ENCODE results near the gene CYP4F8.
"Not testable (repeated sequence)": the region's sequence is repeated elsewhere in the genome, so short reads cannot be mapped to it uniquely, and the experiment has no call there.

Gene CYP4F8, protein sequence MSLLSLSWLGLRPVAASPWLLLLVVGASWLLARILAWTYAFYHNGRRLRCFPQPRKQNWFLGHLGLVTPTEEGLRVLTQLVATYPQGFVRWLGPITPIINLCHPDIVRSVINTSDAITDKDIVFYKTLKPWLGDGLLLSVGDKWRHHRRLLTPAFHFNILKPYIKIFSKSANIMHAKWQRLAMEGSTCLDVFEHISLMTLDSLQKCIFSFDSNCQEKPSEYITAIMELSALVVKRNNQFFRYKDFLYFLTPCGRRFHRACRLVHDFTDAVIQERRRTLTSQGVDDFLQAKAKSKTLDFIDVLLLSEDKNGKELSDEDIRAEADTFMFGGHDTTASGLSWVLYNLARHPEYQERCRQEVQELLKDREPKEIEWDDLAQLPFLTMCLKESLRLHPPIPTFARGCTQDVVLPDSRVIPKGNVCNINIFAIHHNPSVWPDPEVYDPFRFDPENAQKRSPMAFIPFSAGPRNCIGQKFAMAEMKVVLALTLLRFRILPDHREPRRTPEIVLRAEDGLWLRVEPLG

GRCh38 chr19:15614507-15615379, at the start of gene CYP4F8:
TSS of gene CYP4F8 (plus strand) at chr19:15615218. CDS start at chr19:15615617, 399 bp downstream.
- Mint-ChIP-seq H3K27me3 (peaks cover 53% of the 10 kb centered on the region), H3K4me1 (no peaks in the 10 kb centered on the region), H3K36me3 (no peaks in the 10 kb centered on the region), H3K9me3 (peaks cover 4% of the 10 kb centered on the region), H3K27ac (no peak within 1 kb of the TSS), H3K4me3 (no peak within 1 kb of the TSS)
- ATAC-seq = no peak

GRCh38 chr19:15570420-15570819, 44.6 kb upstream of the CYP4F8 start:
- no peaks in the 10 kb centered on the region for H3K9me3 Mint-ChIP-seq
- ATAC-seq = no peak
- no peak overlapping the region for H3K4me3 Mint-ChIP-seq
- H3K27me3 Mint-ChIP-seq = peaks cover 57% of the 10 kb centered on the region
- no peaks in the 10 kb centered on the region for H3K36me3 Mint-ChIP-seq
- no peaks in the 10 kb centered on the region for H3K4me1 Mint-ChIP-seq
- H3K27ac Mint-ChIP-seq = no peak overlapping the region

DNA sequence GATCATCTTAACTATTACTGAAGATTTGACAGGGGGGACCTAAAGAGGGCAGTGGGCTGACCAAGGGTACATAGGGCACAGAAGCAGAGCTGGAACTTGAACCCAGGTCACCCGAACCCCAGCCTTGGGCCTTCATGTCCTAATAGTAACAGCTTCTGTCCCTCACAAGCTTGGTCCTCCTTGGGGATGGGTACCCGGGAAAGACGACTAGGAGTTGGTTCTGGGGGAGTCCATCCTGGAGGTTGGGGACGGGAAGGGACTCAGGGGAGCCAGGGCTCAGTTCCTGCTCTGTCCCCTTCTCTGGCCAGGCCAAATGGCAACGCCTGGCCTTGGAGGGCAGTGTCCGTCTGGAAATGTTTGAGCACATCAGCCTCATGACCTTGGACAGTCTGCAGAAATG, 39.6 kb upstream of the CYP4F8 start:
- no peak overlapping the region for H3K27ac Mint-ChIP-seq
- no peak overlapping the region for H3K4me3 Mint-ChIP-seq
- H3K36me3 Mint-ChIP-seq = no peaks in the 10 kb centered on the region
- peaks cover 51% of the 10 kb centered on the region for H3K27me3 Mint-ChIP-seq
- H3K4me1 Mint-ChIP-seq = no peaks in the 10 kb centered on the region
- no peaks in the 10 kb centered on the region for H3K9me3 Mint-ChIP-seq
- no peak for ATAC-seq

- H3K9me3 Mint-ChIP-seq = no peaks in the 10 kb centered on the region
- no peaks in the 10 kb centered on the region for H3K36me3 Mint-ChIP-seq
- no peak overlapping the region for H3K27ac Mint-ChIP-seq
- peaks cover 51% of the 10 kb centered on the region for H3K27me3 Mint-ChIP-seq
- H3K4me3 Mint-ChIP-seq = no peak overlapping the region
- no peaks in the 10 kb centered on the region for H3K4me1 Mint-ChIP-seq
- ATAC-seq = no peak
These were observed 38.4 kb upstream of the CYP4F8 start for GRCh38 chr19:15576526-15577156.

DNA sequence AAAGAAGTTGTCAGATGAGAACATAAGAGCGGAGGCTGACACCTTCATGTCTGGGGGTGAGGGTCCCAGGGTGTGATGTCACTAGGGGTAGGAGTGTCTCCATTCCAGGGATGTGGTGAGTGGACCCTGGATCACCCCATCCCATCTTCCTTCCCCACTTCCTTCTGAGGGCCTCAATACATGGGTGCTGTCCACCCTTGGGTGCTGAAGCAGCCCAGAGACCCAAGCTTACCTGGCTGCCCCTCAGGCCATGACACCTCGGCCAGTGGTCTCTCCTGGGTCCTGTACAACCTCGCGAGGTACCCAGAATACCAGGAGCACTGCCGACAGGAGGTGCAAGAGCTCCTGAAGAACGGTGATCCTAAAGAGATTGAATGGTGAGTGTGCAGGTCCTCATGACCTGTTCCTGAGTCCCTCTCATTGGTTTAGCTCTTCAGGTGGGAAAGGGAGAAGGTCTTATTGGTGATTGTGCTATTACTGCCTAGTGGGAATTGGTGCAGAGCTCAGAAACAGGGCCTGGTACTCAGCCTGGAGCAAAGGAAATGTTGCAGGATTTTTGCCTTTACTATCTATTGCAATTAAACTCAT, 37.7 kb upstream of the CYP4F8 start:
- H3K4me3 Mint-ChIP-seq = no peak overlapping the region
- no peaks in the 10 kb centered on the region for H3K9me3 Mint-ChIP-seq
- H3K4me1 Mint-ChIP-seq = no peaks in the 10 kb centered on the region
- H3K36me3 Mint-ChIP-seq = no peaks in the 10 kb centered on the region
- H3K27ac Mint-ChIP-seq = no peak overlapping the region
- H3K27me3 Mint-ChIP-seq = peaks cover 46% of the 10 kb centered on the region
- no peak for ATAC-seq

DNA sequence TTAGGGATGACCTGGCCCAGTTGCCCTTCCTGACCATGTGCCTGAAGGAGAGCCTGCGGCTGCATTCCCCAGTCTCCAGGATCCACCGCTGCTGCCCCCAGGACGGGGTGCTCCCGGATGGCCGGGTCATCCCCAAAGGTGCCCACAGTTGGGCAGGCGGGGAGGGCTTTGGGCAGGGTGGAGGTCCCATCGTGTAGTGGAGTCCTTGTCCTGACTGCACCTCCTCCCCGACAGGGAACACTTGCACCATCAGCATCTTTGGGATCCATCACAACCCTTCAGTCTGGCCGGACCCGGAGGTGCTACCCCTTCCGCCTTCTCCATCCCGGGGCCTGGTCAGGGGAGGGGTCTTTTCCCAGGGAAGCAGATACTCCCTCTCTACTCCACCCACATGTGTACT, 31.7 kb upstream of the CYP4F8 start:
- Mint-ChIP-seq H3K4me3 (no peak overlapping the region), H3K36me3 (no peaks in the 10 kb centered on the region), H3K4me1 (peaks cover 13% of the 10 kb centered on the region), H3K27ac (no peak overlapping the region), H3K9me3 (no peaks in the 10 kb centered on the region), H3K27me3 (peaks cover 53% of the 10 kb centered on the region)
- ATAC-seq = no peak

DNA sequence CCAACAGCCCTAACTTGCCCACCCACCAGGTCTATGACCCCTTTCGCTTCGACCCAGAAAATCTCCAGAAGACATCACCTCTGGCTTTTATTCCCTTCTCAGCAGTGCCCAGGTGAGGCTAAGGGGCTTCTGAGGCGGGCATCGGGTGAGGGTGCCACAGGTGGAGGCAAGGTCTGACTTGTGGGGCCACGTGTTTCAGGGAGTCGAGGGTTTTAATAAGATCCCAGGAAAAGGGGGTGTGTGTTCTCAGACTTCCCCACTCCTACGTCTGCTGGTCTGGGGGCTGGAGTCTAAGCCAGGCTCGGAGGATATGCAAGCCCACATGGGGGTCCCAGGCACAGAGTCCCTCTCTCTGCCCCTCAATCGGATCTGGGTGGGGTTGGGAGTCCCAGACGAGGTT, 30.9 kb upstream of the CYP4F8 start:
- Mint-ChIP-seq H3K9me3 (no peaks in the 10 kb centered on the region), H3K36me3 (no peaks in the 10 kb centered on the region), H3K4me1 (peaks cover 13% of the 10 kb centered on the region), H3K27me3 (peaks cover 61% of the 10 kb centered on the region), H3K4me3 (no peak overlapping the region), H3K27ac (no peak overlapping the region)
- ATAC-seq = no peak

DNA sequence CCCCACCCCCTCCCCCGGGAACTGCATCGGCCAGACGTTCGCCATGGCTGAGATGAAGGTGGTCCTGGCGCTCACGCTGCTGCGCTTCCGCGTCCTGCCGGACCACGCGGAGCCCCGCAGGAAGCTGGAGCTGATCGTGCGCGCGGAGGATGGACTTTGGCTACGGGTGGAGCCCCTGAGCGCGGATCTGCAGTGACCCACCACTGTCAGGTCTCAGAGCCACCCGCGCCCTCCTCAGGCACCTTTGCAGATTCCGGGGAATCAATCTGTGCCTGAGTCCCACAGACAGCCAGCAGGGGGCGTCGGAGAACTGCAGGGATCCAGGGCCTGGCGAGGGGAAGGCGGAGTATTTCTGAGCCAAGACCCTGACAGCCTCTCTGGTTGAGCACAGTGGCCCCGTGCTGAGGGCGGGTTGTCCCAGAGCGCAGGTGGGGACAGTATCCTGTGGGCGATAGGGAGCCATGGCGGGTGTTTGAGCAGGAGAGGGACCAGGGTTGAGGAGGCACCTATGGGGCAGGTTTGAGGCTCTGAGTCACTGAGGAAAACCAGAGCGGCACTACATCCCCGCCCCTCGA, 30.4 kb upstream of the CYP4F8 start:
- H3K4me3 Mint-ChIP-seq = no peak overlapping the region
- peak; percentile 78 for ATAC-seq
- H3K4me1 Mint-ChIP-seq = peaks cover 13% of the 10 kb centered on the region
- no peaks in the 10 kb centered on the region for H3K36me3 Mint-ChIP-seq
- H3K27ac Mint-ChIP-seq = no peak overlapping the region
- H3K9me3 Mint-ChIP-seq = no peaks in the 10 kb centered on the region
- H3K27me3 Mint-ChIP-seq = peaks cover 66% of the 10 kb centered on the region

DNA sequence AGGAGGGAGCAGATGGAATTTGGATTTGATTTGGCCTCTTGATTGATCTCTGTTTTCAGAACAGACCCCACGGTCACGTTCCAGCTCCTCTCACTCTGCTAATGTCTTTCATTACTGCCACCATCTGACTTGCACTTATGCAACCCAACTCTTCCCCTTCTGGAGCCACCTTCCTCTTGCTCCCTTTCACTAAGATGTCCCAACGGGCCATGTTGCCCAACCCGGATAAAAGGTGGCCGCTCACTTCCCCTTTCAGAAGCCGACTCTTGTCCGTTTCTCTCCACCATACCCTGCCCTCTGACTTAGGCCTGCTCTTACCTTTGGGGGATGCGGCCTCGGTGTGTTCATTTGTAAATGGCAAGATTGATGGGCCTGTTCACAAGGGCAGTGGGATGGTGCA, 27.4 kb upstream of the CYP4F8 start:
- Mint-ChIP-seq H3K9me3 (no peaks in the 10 kb centered on the region), H3K27me3 (peaks cover 57% of the 10 kb centered on the region), H3K27ac (no peak overlapping the region), H3K4me3 (no peak overlapping the region), H3K36me3 (no peaks in the 10 kb centered on the region), H3K4me1 (peaks cover 13% of the 10 kb centered on the region)
- ATAC-seq = peak; percentile 27

GRCh38 chr19:15588265-15588664, 26.8 kb upstream of the CYP4F8 start:
- Mint-ChIP-seq H3K9me3 (no peaks in the 10 kb centered on the region), H3K27me3 (peaks cover 54% of the 10 kb centered on the region), H3K4me3 (no peak overlapping the region), H3K27ac (no peak overlapping the region), H3K36me3 (no peaks in the 10 kb centered on the region), H3K4me1 (peaks cover 13% of the 10 kb centered on the region)
- no peak for ATAC-seq

- no peak for ATAC-seq
- peaks cover 8% of the 10 kb centered on the region for H3K4me1 Mint-ChIP-seq
- peaks cover 6% of the 10 kb centered on the region for H3K9me3 Mint-ChIP-seq
- H3K27me3 Mint-ChIP-seq = peaks cover 54% of the 10 kb centered on the region
- no peak overlapping the region for H3K27ac Mint-ChIP-seq
- H3K4me3 Mint-ChIP-seq = no peak overlapping the region
- H3K36me3 Mint-ChIP-seq = no peaks in the 10 kb centered on the region
These were observed 25.1 kb upstream of the CYP4F8 start for GRCh38 chr19:15589760-15590451.

DNA sequence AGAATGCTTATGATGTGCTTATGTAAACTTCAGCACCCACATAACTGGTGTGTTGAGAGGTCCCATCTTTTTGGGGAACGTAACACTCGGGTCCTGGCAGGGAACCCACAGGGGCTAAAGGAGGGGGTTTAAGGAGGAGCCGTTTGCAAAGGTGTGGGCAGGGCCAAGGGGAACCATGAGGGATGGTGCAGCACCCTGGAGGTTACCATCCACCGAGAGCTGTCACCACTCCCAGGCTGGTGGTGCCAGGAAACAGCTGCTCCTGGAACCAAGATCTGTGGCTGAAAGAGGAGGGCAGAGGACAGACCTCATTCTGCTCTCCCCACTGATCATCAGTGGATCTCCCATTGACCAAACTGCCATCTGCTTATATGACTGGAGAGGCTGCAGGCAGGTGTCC, 23.2 kb upstream of the CYP4F8 start:
- Mint-ChIP-seq H3K27me3 (peaks cover 62% of the 10 kb centered on the region), H3K36me3 (no peaks in the 10 kb centered on the region), H3K4me3 (no peak overlapping the region), H3K4me1 (peaks cover 6% of the 10 kb centered on the region), H3K9me3 (peaks cover 6% of the 10 kb centered on the region), H3K27ac (no peak overlapping the region)
- ATAC-seq = no peak

GRCh38 chr19:15592506-15592905, 22.5 kb upstream of the CYP4F8 start:
- peaks cover 59% of the 10 kb centered on the region for H3K27me3 Mint-ChIP-seq
- H3K36me3 Mint-ChIP-seq, H3K4me3 Mint-ChIP-seq: not testable (repeated sequence)

DNA sequence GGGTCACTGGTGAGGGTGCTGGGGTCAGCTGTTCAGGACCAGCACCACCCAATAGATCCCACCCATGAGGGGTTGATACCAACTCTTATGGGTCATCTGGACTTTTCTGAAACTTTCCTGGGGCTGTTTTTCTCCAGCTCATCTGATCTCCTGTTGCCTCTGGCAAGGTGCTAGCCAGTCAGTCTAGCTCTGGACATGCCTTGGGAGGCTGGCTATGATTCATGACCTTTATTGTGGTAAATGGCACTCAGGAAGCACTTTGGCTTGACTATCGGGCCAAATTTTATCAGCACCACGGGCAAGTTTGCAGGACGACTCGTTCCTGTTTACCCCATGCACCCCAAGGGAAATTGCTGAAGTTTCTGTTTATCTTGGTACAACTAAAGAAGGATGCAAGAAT, 21.3 kb upstream of the CYP4F8 start:
- not testable (repeated sequence) for ATAC-seq, H3K9me3 Mint-ChIP-seq, H3K4me1 Mint-ChIP-seq, H3K36me3 Mint-ChIP-seq, H3K27ac Mint-ChIP-seq, H3K4me3 Mint-ChIP-seq
- H3K27me3 Mint-ChIP-seq = peaks cover 47% of the 10 kb centered on the region

More at GRCh38 chr19:15592506-15592905, 22.5 kb upstream of the CYP4F8 start:
- not testable (repeated sequence) for H3K4me1 Mint-ChIP-seq, ATAC-seq, H3K9me3 Mint-ChIP-seq, H3K27ac Mint-ChIP-seq

Data from stimulated activated memory B cell treated with anti-CD40 and anti-IgM and Interleukin-4, amounts not matched to agents 10 μg/mL and 1 μg/mL and 100 μg/mL, for 72 hours (primary cell).